NCI-H146 treated with DMSO at 0.1 percent for 48 hours (cell line): ENCODE data around the gene C1orf105.
"Not testable (repeated sequence)": the region's sequence is repeated elsewhere in the genome, so short reads cannot be mapped to it uniquely, and the experiment has no call there.

Experiments
- DNase-seq: peaks from one replicate; lab custom pipeline; 2025; ENCODE audit not compliant: unreplicated experiment; lab: John Stamatoyannopoulos, UW

Gene C1orf105, protein sequence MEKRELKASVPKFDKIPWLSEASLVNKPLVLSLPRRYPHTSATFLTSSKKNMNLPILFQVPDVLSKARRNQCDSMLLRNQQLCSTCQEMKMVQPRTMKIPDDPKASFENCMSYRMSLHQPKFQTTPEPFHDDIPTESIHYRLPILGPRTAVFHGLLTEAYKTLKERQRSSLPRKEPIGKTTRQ

DNA sequence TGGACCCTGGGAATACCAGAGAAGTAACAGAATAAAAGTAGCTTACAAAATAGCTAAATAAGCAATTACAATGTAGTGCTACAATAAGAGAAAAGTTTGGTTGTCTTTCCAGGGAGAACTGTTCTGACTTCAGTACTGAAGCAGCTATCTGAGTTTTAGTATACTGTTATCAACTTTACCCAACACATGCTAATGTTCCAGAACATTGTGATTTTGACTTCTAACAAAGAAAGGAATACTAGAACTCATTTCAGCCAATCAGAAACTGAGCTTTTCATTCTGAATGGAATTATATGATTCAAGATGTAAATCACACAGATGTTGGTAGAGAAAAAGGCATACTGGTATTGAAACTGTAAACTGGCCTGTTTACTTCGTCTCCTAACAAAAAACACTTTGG lies at the start of gene C1orf105:
C1orf105 (plus strand) TSS at position 301 of the 400 bp plus-strand sequence. CDS start 201 bp downstream, outside the sequence.
- DNase-seq: no peak

DNA sequence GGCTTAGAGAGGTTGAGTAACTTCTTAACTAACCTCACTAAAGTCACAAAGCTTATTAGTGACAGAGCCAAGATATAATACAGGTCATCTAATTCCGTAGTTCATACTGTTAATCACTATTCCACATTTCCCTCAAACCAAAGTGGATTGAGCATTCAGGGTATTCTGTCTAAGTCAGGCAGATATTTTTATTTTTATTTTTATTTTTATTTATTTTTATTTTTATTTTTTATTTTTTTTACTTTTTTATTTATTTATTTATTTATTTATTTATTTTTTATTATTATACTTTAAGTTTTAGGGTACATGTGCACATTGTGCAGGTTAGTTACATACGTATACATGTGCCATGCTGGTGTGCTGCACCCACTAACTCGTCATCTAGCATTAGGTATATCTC lies 48.8 kb upstream of the C1orf105 start:
- DNase-seq: not testable (repeated sequence)

DNA sequence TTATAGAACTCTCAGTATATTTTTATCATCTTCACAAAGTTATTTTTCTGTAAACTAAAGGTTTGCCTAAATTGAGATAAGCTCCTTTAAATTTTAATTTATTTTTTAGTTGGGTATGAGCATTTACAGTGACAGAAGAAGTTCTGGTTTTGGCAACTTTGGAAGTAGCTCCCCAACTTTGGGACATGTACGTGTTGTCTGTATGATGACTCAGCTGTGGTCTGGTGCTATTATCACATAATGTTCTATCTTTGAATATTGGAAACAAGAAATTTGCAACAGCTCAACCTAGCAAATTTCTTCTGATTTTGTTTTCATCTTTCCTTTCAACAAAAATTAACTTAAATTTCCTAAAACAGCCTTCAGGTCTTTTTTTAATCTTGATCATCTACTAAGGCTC lies 46.6 kb upstream of the C1orf105 start:
- no peak for DNase-seq

DNA sequence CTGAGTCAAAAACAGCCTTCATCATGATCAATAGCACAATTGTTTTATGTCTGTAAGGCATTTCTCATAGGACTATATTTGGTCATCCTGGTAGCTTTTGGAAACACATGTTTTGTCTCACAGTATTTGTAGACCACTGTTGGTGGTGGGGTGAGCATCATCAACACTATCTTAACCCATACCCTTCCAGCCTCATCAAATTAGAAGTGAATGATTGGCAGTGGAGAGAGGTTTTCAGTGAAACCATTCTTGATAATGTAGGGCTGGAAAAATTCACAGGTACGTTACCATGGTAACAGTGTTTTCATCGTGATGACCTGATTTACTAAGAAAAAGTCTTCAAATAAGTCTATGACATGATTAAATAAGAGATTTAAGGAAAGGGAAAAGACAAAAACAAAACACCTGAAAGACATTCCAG lies 45.3 kb upstream of the C1orf105 start:
- DNase-seq: no peak

DNA sequence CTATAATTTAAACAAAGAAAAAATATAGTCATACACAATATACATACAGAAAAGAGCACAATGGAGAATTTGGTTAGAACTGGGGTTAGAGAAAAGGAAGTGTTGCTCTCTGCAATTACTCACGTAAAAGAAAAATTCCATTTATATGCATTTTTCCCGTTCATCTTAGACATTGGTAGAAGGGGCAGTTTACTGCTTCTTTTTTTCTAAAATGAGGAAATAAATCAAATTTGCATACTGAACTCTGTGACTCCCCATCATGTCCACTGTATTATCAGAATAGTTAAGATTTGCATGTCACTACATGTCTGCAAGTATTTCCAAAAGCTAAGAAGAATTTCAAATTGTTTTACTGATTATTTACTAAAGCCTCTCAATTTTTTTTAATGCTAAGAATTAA lies 44.1 kb upstream of the C1orf105 start:
- no peak for DNase-seq

DNA sequence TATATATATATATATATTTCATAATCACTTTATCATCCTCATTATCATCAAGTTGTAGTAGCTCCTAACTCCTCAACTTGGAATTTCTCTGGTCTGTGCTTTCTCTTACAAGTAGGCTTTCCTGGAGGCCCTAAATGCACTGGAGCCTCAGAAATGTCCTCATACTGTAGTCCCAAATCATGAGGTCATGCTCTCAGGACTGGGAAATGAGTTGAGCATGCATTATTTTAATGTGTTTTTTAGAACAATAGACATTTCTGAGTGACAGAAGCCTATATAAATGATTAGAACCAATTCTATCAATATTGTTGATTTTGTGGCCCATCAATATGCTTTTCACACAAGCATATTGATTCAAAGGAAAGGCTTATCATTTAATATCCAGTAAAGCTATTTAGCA lies 42.9 kb upstream of the C1orf105 start:
- DNase-seq: no peak

DNA sequence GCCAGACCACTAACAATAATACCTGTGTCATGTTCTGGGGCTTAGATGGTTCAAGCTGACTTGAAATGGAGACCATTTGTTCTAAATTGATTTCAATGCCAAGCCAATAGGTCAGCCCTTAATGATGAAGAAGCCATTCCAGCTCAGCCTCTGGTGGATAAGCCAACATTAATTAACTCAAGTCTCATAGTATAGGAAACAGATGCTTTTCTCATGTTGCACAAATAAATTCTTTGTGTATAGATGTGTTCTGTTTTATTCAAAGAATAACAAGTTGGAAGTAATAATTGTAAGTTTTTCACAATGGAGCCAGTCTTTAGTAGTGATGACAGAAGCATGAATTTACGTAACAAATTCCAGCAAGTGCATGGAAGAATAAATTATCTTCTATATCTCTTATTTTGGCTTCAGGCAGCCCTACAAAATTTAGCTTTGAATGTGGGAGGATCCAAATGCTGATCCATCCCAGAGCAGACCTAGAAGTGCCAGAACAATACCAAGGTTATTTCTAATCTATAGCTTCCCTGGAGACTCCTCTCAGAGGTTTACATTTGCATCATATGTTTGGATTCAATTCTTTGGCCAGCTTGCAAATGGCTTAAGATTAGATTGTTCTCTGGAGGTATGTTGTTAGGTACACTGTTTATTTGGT lies 42.2 kb upstream of the C1orf105 start:
- DNase-seq: no peak

DNA sequence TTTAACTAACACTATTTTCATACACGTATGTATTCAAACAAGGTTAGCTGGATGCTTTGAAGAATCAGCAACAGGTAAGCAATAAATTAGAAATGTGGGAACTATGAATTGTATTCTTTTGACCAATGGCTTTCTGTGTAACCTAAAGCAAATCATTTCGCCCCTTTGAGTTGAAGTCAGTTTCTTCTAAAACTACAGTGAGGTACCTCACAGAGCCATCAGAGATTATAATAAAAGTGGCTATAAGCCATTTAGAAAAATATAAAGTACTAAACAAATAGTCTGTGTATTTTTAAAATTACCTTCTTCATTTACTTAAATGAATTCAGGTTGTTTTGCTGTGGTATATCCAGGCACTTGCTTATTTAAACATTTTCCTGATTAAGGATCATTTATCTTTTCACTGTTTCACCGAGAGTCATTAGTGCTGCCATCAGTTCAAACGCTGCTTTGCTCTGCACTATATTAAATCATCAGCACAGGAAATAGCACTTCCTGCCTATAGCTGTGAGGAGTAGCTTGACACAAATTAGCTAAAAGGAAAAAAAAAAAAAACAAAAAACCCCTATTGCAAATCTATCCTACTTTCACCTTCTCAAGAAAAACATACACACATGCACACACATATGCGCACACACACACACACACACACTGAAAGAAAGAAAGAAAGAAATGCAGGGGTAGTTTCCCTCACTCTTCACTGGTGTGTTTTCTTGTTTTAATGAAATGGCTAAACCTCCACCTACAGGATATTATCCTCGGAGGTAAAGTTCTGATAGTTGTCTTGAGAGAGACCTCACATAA lies 39.8 kb upstream of the C1orf105 start:
- peak; percentile 3 for DNase-seq

DNA sequence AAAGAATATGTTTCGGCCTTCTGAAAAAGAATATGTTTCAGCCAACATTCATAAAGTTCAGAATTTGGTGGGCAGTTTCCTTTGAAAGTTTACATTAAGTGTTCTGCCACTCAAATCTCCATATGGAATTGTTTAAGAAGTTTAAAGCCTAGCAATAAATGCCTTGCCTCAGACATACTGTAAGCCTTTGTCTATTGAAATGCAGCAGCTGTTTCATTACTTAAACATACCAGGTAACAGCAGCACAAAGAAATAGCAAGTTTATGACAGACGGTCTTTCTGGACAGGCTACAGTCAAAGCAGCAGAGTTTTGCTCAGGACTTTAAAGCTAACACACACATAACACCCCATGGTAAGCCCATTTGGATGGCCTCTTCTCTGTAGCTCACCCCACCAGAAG lies 38.5 kb upstream of the C1orf105 start:
- DNase-seq: no peak

DNA sequence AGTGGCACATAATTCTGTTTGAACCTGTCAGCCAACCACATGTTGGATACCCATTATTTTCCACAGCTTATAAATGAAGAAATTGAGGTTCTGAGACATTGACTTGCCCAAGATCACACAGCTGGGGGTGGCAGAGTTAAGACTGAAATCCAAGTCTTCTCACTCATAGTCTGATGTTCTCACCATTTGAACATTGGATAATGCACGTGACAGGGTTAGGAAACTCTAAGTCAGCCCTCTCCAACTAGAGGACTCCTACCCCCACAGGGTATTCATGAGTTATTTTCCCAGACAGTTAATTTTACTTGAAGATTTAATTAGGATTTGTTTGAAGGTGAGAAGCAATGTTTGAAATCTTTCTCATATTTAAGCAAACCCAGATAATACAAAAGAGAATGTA lies 38.1 kb upstream of the C1orf105 start:
- DNase-seq: no peak

DNA sequence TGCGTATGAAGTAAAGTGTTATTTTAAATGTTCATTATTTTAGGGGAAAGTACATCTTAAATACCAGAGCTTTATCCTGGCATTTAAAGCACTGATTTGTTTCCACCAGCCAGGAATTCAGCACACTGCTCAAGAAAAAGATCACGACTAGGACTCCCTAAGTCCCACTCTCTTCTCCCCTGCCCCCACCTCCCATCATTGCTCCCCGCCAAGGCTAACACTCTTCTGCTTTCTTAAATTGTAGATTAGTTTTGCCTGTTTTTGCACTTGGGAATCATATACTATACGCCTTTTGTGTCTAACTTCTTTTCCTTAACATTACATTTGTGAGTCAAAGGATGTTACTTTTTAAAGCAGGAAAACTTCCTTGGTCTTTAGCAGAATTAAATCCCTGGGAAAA lies 37.5 kb upstream of the C1orf105 start:
- DNase-seq: no peak

DNA sequence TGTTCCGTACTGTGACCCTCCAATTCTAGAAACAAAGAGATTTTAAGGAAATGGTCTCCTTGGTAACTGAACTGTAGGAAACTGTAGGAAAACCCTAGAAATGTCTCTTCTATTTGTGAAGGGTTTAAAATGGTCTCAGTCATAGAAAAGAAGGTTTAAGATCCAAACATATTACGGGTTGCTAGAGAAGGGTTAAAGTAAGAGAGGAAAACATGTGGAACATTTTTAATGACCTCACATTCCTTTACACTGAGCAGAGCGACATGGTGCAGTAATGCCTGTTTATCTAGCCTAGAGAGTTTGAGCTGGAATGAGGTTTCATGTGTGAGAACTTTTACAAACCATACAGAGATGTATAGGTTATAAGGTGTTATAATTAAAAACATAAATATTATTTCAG lies 36.9 kb upstream of the C1orf105 start:
- DNase-seq: no peak

DNA sequence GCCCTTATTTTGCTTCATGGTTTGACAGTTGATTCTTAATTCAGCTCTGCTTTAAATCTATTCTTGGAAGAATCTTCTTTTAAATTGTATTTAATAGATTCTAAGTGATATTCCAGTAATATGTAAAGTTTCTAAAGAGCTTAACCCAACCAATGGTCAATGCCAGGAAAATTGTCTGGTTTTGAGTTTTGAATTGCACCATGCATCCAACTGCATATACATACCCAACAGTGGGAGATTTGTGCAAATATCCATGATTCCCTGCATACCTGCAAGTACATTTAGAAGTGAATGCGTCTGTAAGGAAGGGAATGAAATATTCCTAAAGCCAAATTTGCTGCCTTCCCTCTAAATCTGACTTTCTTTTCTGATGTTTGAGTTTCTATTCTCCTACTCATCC lies 35.8 kb upstream of the C1orf105 start:
- no peak for DNase-seq

DNA sequence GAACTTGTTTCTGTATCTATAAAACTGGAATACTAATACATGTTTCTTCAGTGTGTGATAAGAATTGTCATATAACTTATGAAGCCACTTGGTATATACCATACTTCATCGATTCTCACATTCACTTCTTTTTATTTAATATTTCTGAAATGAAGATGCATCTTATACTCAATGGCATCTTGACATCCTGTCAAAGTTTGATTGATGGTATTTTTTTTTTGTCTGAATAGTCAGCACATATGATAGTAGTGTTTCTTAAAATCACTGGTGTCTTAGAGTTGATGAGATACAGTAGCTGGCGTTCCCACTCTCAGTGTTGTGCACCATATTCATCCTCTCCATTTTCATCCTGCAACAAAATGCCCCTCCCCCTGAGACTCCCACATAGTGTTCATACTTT lies 34.4 kb upstream of the C1orf105 start:
- no peak for DNase-seq

DNA sequence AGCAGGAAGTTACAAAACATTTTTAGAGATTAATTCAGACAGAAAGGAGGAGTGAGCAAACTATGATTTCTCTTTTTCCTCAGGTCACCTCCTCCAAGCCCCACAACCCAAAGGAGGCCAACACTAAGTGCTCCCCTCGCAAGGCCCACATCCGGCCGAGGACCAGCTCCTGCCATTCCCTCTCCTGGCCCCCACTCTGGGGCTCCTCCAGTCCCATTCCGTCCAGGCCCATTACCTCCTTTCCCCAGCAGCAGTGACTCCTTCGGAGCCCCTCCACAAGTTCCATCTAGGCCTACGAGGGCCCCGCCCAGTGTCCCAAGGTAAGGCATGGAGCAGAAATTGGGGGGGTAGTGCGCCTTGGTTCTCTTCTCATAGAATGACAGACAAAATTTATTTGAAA lies 32.0 kb upstream of the C1orf105 start:
- DNase-seq: no peak

DNA sequence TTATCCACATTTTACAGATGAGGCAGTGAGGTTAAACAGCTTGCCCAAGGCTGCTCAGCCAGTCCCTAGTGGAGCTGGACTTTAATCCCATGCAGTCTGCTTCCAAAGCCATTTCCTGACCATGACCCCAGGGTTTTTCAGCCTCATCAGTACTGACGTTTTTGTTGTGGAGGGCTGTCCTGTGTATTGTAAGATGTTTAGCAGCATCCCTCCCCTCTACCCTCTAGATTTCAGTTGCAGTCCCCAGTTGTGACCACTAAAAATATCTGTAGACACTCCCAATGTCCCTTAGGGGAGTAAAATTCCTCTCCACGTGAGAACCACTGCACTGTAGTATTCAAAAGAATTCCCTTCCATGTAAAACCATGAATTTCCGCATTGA lies 30.2 kb upstream of the C1orf105 start:
- no peak for DNase-seq

DNA sequence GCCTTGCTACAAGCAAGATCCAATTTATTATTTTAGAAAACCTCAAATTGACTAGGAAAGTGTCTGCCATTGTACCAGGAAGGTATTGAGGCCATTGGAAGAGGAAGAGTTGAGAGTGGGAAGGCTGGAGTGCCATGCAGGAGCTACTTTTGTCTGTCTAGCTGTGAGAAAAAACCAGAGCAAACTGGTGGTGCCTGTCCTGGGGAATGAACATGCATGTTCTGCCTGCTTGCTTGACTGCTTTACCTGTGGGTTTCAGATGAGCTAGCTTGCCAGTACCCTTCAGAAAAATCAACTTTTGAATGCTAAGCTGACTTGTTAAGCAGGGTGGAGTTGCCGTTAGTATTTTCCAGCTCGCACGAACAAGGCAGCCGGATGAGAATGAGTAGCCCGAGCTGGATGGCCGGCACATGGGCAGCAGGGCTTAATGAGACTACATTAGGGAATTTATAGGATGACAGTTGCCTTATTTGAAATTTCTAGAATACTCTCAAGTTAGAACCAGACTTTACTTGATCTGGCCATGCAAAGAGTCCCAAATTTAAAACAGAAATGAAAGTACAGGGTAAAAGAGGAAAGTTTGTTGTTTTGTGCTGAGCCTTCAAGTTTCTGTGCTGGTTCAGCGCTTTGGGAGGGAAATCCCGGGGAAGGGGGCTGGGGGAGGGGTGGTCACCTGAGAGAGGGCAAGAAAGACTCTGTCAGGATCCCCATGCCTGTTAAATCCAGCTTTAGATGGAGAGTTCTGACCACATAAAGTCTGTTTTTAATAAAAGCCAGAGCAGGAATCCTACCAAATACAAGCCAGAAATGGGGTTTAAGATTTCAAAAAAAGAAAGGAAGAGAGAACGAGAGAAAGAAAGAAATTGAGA lies 29.6 kb upstream of the C1orf105 start:
- no peak for DNase-seq

DNA sequence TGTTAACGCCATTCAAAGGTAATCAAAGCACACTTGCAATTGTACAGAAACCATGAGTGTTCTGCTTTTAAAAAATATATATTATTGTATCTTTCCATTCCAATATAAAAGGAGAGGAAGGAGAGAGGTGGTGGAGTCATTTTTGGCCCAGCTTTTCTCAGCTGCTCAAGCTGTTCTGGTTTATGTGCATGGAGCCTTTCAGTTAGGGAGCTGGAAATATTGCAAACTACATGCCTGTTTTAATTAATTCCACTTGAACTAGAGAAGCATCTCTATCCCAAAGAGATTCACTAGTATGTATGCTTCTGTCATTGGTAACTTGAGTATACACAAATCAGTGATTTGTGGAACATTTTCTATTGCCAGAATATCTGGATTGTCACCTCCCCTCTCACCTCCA lies 28.5 kb upstream of the C1orf105 start:
- no peak for DNase-seq

DNA sequence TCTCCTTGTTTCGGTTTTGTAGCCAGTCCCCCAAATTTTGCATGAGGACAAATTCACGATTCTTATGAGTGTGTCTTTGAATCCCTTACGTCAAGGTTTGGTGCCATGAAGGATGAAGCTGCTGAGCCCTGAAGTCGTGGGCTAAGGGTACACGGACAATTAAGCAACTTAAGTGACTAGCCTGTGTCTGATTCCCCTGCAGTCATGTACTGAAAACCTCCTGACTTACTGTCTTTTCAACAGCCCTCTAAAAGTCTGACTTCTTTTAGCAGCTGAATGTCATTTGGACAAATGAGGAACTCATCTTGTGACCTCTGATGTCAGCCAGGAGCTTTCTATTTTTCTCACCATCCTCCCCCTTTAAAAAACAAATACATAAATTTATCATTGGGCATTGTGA lies 27.1 kb upstream of the C1orf105 start:
- no peak for DNase-seq

DNA sequence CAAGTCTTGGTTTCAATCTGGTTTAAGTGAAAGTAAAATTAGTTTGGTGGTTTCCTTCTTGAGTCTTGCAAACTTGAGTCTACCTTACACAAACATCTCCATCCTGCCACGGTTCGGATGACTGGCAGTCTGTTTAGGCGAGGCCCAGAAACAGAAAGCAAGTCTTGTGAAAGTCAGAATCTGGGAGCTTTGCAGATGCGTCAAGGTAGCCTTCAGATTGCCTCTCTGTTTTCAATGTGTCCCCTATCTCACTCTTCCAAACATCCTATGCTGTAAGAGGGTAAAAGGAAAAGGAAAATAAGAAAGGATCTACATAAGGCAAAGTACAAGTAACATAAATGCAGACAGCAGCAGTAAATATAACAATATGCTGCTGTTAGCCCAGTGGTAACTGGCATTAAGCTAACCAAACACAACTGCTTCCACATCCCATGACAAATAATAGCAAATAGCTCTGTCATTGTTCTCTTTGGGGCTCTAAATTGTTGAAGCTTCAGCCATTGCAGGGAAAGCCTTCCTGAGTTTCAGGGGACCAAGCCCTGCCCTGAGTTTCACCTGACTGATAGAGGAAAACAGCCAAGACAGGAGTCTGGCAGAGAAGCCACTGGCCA lies 26.2 kb upstream of the C1orf105 start:
- no peak for DNase-seq

DNA sequence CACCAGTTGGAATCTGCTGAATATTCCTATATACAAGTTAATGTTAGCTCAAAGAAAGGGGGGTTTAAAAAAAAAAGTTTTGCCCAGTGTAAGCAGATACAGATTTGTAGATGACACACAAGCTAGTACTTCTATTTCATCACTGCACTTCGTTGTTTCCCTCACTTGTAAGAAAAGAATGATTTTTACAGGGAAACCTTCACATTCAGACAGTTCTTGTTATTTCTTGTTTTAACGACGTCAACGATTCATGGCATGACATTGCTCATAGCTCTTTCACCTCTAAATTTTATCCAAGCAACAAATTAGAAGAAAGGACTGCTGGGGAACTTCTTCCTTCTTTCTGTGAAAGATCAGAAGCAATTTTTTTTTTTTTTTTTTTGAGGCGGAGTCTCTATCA lies 25.7 kb upstream of the C1orf105 start:
- no peak for DNase-seq
